Aorta (tissue), 5 donors: ENCODE measurements around the gene SNED1. TPM values are rescaled to one million over a fixed set of nuclear protein-coding genes. Genes with fewer than 3 reads are reported as not detected.

Experiments
- ATAC-seq: fragments of 200-7000 bp; cut with Tn5 transposase; one replicate; pipeline ENCODE4 v1.9.1; 2022; ENCODE audit warnings: moderate library complexity; ENCODE audit not compliant: low FRiP score
- DNase-seq, 2 donors: peaks; one replicate each; pipeline ENCODE4 v3.0.0-alpha.2; 2020
- H3K27ac ChIP-seq, 2 donors: one replicate each; pipeline ENCODE4 v1.5.1; 2013; ENCODE audit warnings: low read length in 2 of 2, mild to moderate bottlenecking in 2 of 2, moderate library complexity in 2 of 2, control low read depth in 1 of 2, inconsistent platforms in 1 of 2, low read depth in 1 of 2
- H3K27me3 ChIP-seq, 2 donors: one replicate each; pipeline ENCODE4 v1.6.1; 2013; ENCODE audit warnings: control low read depth in 1 of 2, low read length in 1 of 2, mild to moderate bottlenecking in 1 of 2, moderate library complexity in 1 of 2; ENCODE audit not compliant: insufficient read depth in 2 of 2, control insufficient read depth in 1 of 2
- H3K36me3 ChIP-seq, 2 donors: one replicate each; pipeline ENCODE4 v1.6.1; 2013; ENCODE audit warnings: control low read depth in 1 of 2, low read length in 1 of 2, mild to moderate bottlenecking in 1 of 2; ENCODE audit not compliant: insufficient read depth in 2 of 2, control insufficient read depth in 1 of 2
- H3K4me1 ChIP-seq, 2 donors: one replicate each; pipeline ENCODE4 v1.6.1; 2013; ENCODE audit warnings: low read length in 2 of 2, control low read depth in 1 of 2, mild to moderate bottlenecking in 1 of 2, moderate library complexity in 1 of 2; ENCODE audit not compliant: insufficient read depth in 2 of 2, control insufficient read depth in 1 of 2
- H3K4me3 ChIP-seq, 2 donors: one replicate each; pipeline ENCODE4 v1.5.1; 2013; ENCODE audit warnings: low read length in 2 of 2, control low read depth in 1 of 2, mild to moderate bottlenecking in 1 of 2
- H3K9me3 ChIP-seq: one replicate; pipeline ENCODE4 v1.6.1; 2013; ENCODE audit warnings: mild to moderate bottlenecking, low read length; ENCODE audit not compliant: control insufficient read depth
- WGBS, 2 donors: extraction: QIAGEN DNeasy Blood & Tissue Kit; methylation state at CpG; one replicate each; pipeline ENCODE4 v1.1.7; 2013; 5-methylcytosine and 5-hydroxymethylcytosine counted together
- intact Hi-C, 2 donors: fragments of 100-400 bp; cut with DNase I; formaldehyde crosslinking; loops; one replicate each; pipeline versions ENCODE4 v1.14.2 to v1.15.0; 2022
- polyA plus RNA-seq, 2 donors: library from polyadenylated mRNA; stranded (reverse); fragments of 200-250 nt; gene quantifications; one replicate each; pipeline ENCODE4 v1.2.3, GENCODE V29; 2013
- total RNA-seq, 2 donors: library from RNA; stranded (reverse); fragmentation: NEBNext Ultra II Directional; extraction: Animal tissue kit (Norgen Biotek cat#: 25700); gene quantifications; one replicate each; pipeline ENCODE4 v1.2.1, GENCODE V29; 2021
- donor health status: healthy with polysubstance abuse.
- donor health status: Bipolar disorder and iron deficiency.
- donor health status: DM: no; HTN: no; CAD: no.
- donor health status: DM: no; HTN: no; CAD: no.
- donor health status: DM: yes; HTN: yes; CAD: no.

Gene SNED1
- total and polyA plus RNA-seq, 4 donors, result 5.9 to 149 (median 67.4) TPM

GRCh38 chr2:241074065-241074818 lies 75.8 kb downstream of the SNED1 start:
- Histone ChIP-seq H3K27ac (no peak overlapping the region), H3K27me3 (no peaks in the 10 kb centered on the region), H3K9me3 (no peaks in the 10 kb centered on the region), H3K36me3 (peaks cover 3 to 8% of the 10 kb centered on the region in 2 donors), H3K4me3 (no peak overlapping the region), H3K4me1 (no peaks in the 10 kb centered on the region)
- DNase-seq (no peak), ATAC-seq (no peak)
- 91% methylated on average over 16 of the region's 16 CpGs for WGBS, 2 donors
- intact Hi-C loops, result no loop called here

- Histone ChIP-seq H3K36me3 (peaks cover 3 to 5% of the 10 kb centered on the region in 2 donors), H3K27me3 (no peaks in the 10 kb centered on the region), H3K27ac (no peak overlapping the region), H3K4me3 (no peak overlapping the region), H3K4me1 (no peaks in the 10 kb centered on the region), H3K9me3 (no peaks in the 10 kb centered on the region)
- WGBS, 2 donors, result 93% methylated on average over 16 of the region's 16 CpGs
- intact Hi-C loops, result no loop called here
- no peak for ATAC-seq
- no peak for DNase-seq
These were observed 76.6 kb downstream of the SNED1 start for GRCh38 chr2:241074901-241075540.

GRCh38 chr2:241080405-241081189 lies 82.2 kb downstream of the SNED1 start:
- no peaks in the 10 kb centered on the region for H3K27me3 ChIP-seq
- no peak overlapping the region for H3K4me3 ChIP-seq
- WGBS, 2 donors, result 69 to 74% methylated on average over 18 of the region's 18 CpGs
- H3K9me3 ChIP-seq, result no peaks in the 10 kb centered on the region
- H3K27ac ChIP-seq, result no peak overlapping the region
- H3K36me3 ChIP-seq, result no peaks in the 10 kb centered on the region
- intact Hi-C loops, result no loop called here
- peak; percentile 24 for ATAC-seq
- no peak for DNase-seq
- no peaks in the 10 kb centered on the region for H3K4me1 ChIP-seq

- WGBS, 2 donors, result 30 to 35% methylated on average over 9 of the region's 9 CpGs
- DNase-seq (no peak), ATAC-seq (peak; percentile 22)
- Histone ChIP-seq H3K4me3 (no peak overlapping the region), H3K27ac (no peak overlapping the region), H3K27me3 (no peaks in the 10 kb centered on the region), H3K36me3 (no peaks in the 10 kb centered on the region), H3K4me1 (no peaks in the 10 kb centered on the region), H3K9me3 (no peaks in the 10 kb centered on the region)
- intact Hi-C loops, result no loop called here
These were observed 82.8 kb downstream of the SNED1 start for GRCh38 chr2:241081190-241081642.

GRCh38 chr2:241081643-241082340 lies 83.4 kb downstream of the SNED1 start:
- intact Hi-C loops, result no loop called here
- Histone ChIP-seq H3K4me3 (no peak overlapping the region), H3K27me3 (no peaks in the 10 kb centered on the region), H3K27ac (no peak overlapping the region), H3K36me3 (no peaks in the 10 kb centered on the region), H3K9me3 (no peaks in the 10 kb centered on the region), H3K4me1 (no peaks in the 10 kb centered on the region)
- 54 to 59% methylated on average over 26 to 28 of the region's 28 CpGs for WGBS, 2 donors
- no peak for ATAC-seq
- peak in 1 of 2 donors; percentile 74 for DNase-seq

- H3K36me3 ChIP-seq, result peaks cover 0 to 3% of the 10 kb centered on the region in 2 donors
- H3K4me1 ChIP-seq, result no peaks in the 10 kb centered on the region
- no peak for ATAC-seq
- no peak for DNase-seq
- H3K27me3 ChIP-seq, result no peaks in the 10 kb centered on the region
- intact Hi-C loops, result no loop called here
- no peak overlapping the region for H3K4me3 ChIP-seq
- WGBS, 2 donors, result 71 to 74% methylated on average over 14 of the region's 14 CpGs
- no peaks in the 10 kb centered on the region for H3K9me3 ChIP-seq
- H3K27ac ChIP-seq, result no peak overlapping the region
These were observed 84.1 kb downstream of the SNED1 start for GRCh38 chr2:241082341-241083090.

- intact Hi-C loops, result no loop called here
- peaks cover 0 to 5% of the 10 kb centered on the region in 2 donors for H3K36me3 ChIP-seq
- no peaks in the 10 kb centered on the region for H3K9me3 ChIP-seq
- no peak overlapping the region for H3K27ac ChIP-seq
- ATAC-seq (no peak), DNase-seq (no peak)
- 75 to 80% methylated on average over 5 of the region's 5 CpGs for WGBS, 2 donors
- no peaks in the 10 kb centered on the region for H3K4me1 ChIP-seq
- H3K4me3 ChIP-seq, result no peak overlapping the region
- H3K27me3 ChIP-seq, result no peaks in the 10 kb centered on the region
These were observed 84.6 kb downstream of the SNED1 start for GRCh38 chr2:241083091-241083415.

- WGBS, 2 donors, result 92 to 94% methylated on average over 4 of the region's 4 CpGs
- intact Hi-C loops, result no loop called here
- Histone ChIP-seq H3K4me1 (no peaks in the 10 kb centered on the region), H3K27me3 (no peaks in the 10 kb centered on the region), H3K27ac (no peak overlapping the region), H3K36me3 (peaks cover 0 to 7% of the 10 kb centered on the region in 2 donors), H3K9me3 (no peaks in the 10 kb centered on the region), H3K4me3 (no peak overlapping the region)
- ATAC-seq, result no peak
- DNase-seq, result no peak
These were observed 86.5 kb downstream of the SNED1 start for GRCh38 chr2:241084856-241085444.
